Natural killer cell treated with Interleukin-12 subunit alpha and Interleukin-12 subunit beta and Interleukin-15 and Interleukin-18, amount 100 ng/mL, for 72 hours (primary cell): Measurements from ENCODE around the gene TMOD4. TPM values are rescaled to one million over a fixed set of nuclear protein-coding genes. Genes with fewer than 3 reads are reported as not detected.

Experiments
- ATAC-seq, 2 donors: fragments of 150-1000 bp; cut with Tn5 transposase in 1 of 2; sonication (Bioruptor Pico), chemical (Tn5 transposase) in 1 of 2; 2 replicates each; pipeline ENCODE4 v1.10.0; 2021
- DNase-seq: peaks from one replicate; pipeline ENCODE4 v3.0.0; 2022; ENCODE audit warnings: low spot score
- H3K27ac Mint-ChIP-seq, 2 donors: 1 replicate in 1 of 2; 2 replicates in 1 of 2; pipeline ENCODE4 v1.8.0; 2022; ENCODE audit warnings: mixed read lengths in 2 of 2, mild to moderate bottlenecking in 1 of 2, moderate library complexity in 1 of 2
- H3K27me3 Mint-ChIP-seq, 2 donors: 1 replicate in 1 of 2; 2 replicates in 1 of 2; pipeline ENCODE4 v1.8.0; 2022; ENCODE audit warnings: mixed read lengths in 2 of 2
- H3K36me3 Mint-ChIP-seq: one replicate; pipeline ENCODE4 v1.8.0; 2022; ENCODE audit warnings: mixed read lengths
- H3K4me1 Mint-ChIP-seq, 2 donors: 1 replicate in 1 of 2; 2 replicates in 1 of 2; pipeline ENCODE4 v1.8.0; 2022; ENCODE audit warnings: low read depth in 2 of 2, mixed read lengths in 2 of 2, mild to moderate bottlenecking in 1 of 2
- H3K4me3 Mint-ChIP-seq: one replicate; pipeline ENCODE4 v1.8.0; 2022; ENCODE audit warnings: mixed read lengths
- H3K9me3 Mint-ChIP-seq: 2 replicates; pipeline ENCODE4 v1.8.0; 2022; ENCODE audit warnings: mixed read lengths
- total RNA-seq, 2 donors: library from RNA; stranded (reverse); gene quantifications; one replicate each; pipeline ENCODE4 v1.2.3, GENCODE V29; 2022

The TMOD4 gene
- total RNA-seq, 2 donors from 2014 or later, result 1.2 to 5.3 TPM

- ATAC-seq (no peak), DNase-seq (no peak)
- Mint-ChIP-seq H3K4me3 (no peak overlapping the region), H3K36me3 (no peaks in the 10 kb centered on the region), H3K27ac (no peak overlapping the region), H3K27me3 (no peaks in the 10 kb centered on the region), H3K9me3 (no peaks in the 10 kb centered on the region), H3K4me1 (no peaks in the 10 kb centered on the region)
Measured at GRCh38 chr1:151124763-151125403, 50.9 kb downstream of the TMOD4 start.

Other genes with a start within 250 kb of the TMOD4 start
- gene SETDB1, start 249.6 kb downstream of the TMOD4 start, total RNA-seq, result 10 to 100 TPM; 57.8 to 73.6 TPM
- 100 to 1,000 TPM; 170 to 211 TPM for gene CERS2, start 201.1 kb downstream of the TMOD4 start, total RNA-seq
- gene ANXA9, start 193.7 kb downstream of the TMOD4 start, total RNA-seq, result not detected
- gene MINDY1, start 169.1 kb downstream of the TMOD4 start, total RNA-seq, result 10 to 100 TPM; 17.1 to 39.0 TPM
- gene PRUNE1, start 167.5 kb downstream of the TMOD4 start, total RNA-seq, result 10 to 100 TPM; 12.7 to 13.1 TPM
- 1 to 10 TPM; 1.4 to 3.8 TPM for gene BNIPL, start 139.4 kb downstream of the TMOD4 start, total RNA-seq
- gene C1orf56, start 128.2 kb downstream of the TMOD4 start, total RNA-seq, result 1 to 10 TPM in 1 of 2 donors, under 1 TPM in 1; 0.95 to 1.1 TPM
- gene CDC42SE1, start 116.4 kb downstream of the TMOD4 start, total RNA-seq, result 100 to 1,000 TPM; 213 to 481 TPM
- gene MLLT11, start 115.6 kb downstream of the TMOD4 start, total RNA-seq, result 1 to 10 TPM; 4.5 to 8.5 TPM
- gene GABPB2, start 105.2 kb downstream of the TMOD4 start, total RNA-seq, result 10 to 100 TPM; 22.2 to 23.8 TPM
- gene SEMA6C, start 29.4 kb downstream of the TMOD4 start, total RNA-seq, result 1 to 10 TPM in 1 of 2 donors, under 1 TPM in 1; 0.90 to 2.9 TPM
- 10 to 100 TPM; 10.2 to 16.8 TPM for gene TNFAIP8L2, start 19.3 kb downstream of the TMOD4 start, total RNA-seq
- 1 to 10 TPM; 5.0 to 6.3 TPM for gene LYSMD1, start 10.1 kb downstream of the TMOD4 start, total RNA-seq
- 10 to 100 TPM; 55.2 to 63.2 TPM for gene SCNM1, start 9.8 kb downstream of the TMOD4 start, total RNA-seq
- gene VPS72, start 14.2 kb upstream of the TMOD4 start, total RNA-seq, result 10 to 100 TPM; 33.1 to 74.4 TPM
- 100 to 1,000 TPM in 1 of 2 donors, 10 to 100 TPM in 1; 93.8 to 116 TPM for gene PIP5K1A, start 22.6 kb upstream of the TMOD4 start, total RNA-seq
- gene PSMD4, start 78.8 kb upstream of the TMOD4 start, total RNA-seq, result 100 to 1,000 TPM; 193 to 235 TPM
- gene ZNF687, start 106.3 kb upstream of the TMOD4 start, total RNA-seq, result 10 to 100 TPM; 29.1 to 31.2 TPM
- 10 to 100 TPM; 69.9 to 82.3 TPM for gene PI4KB, start 151.4 kb upstream of the TMOD4 start, total RNA-seq
- 10 to 100 TPM; 40.3 to 95.4 TPM for gene RFX5, start 171.3 kb upstream of the TMOD4 start, total RNA-seq
- not detected for gene SELENBP1, start 196.7 kb upstream of the TMOD4 start, total RNA-seq
- 100 to 1,000 TPM; 375 to 427 TPM for gene PSMB4, start 223.6 kb upstream of the TMOD4 start, total RNA-seq